WERI-Rb-1 (cell line): ENCODE results near the gene ECHDC3.
"Not testable (repeated sequence)": the region's sequence is repeated elsewhere in the genome, so short reads cannot be mapped to it uniquely, and the experiment has no call there.

Experiments
- DNase-seq: peaks from one replicate; pipeline ENCODE4 v3.0.0-alpha.2; 2020
- H3K27ac ChIP-seq: fragments of 250-450 bp; sonication (Bioruptor Pico); 2 replicates; pipeline ENCODE4 v1.5.1; 2020; ENCODE audit warnings: mild to moderate bottlenecking, moderate library complexity
- H3K27me3 ChIP-seq: fragments of 250-450 bp; sonication (Bioruptor Pico); 2 replicates; pipeline ENCODE4 v1.5.1; 2021; ENCODE audit warnings: mild to moderate bottlenecking, low read depth, moderate library complexity; ENCODE audit not compliant: insufficient read depth, severe bottlenecking
- H3K36me3 ChIP-seq: fragments of 250-450 bp; sonication (Bioruptor Pico); 2 replicates; pipeline ENCODE4 v1.5.1; 2020; ENCODE audit warnings: mild to moderate bottlenecking, moderate library complexity
- H3K4me3 ChIP-seq: 2 replicates; pipeline ENCODE4 v1.5.1; 2011; ENCODE audit warnings: low read depth, mild to moderate bottlenecking, control low read depth, low read length
- H3K9me3 ChIP-seq: fragments of 250-450 bp; sonication (Bioruptor Pico); 2 replicates; pipeline ENCODE4 v1.5.1; 2021; ENCODE audit warnings: mild to moderate bottlenecking, moderate library complexity; ENCODE audit not compliant: severe bottlenecking
- CTCF ChIP-seq: IDR thresholded peaks from 2 replicates; pipeline ENCODE4 v1.5.1; 2011; ENCODE audit warnings: low read depth, mild to moderate bottlenecking, control low read depth, inconsistent platforms, low read length

ECHDC3 gene

GRCh38 chr10:11729790-11730315, 12.3 kb upstream of the ECHDC3 start:
- Histone ChIP-seq H3K4me3 (no peak overlapping the region), H3K27me3 (no peaks in the 10 kb centered on the region), H3K9me3 (no peaks in the 10 kb centered on the region), H3K27ac (no peak overlapping the region), H3K36me3 (no peaks in the 10 kb centered on the region)
- TF ChIP-seq CTCF, result no peak
- no peak for DNase-seq

GRCh38 chr10:11730779-11731178, 11.4 kb upstream of the ECHDC3 start:
- H3K4me3 ChIP-seq, result no peak overlapping the region
- no peak for TF ChIP-seq CTCF
- no peaks in the 10 kb centered on the region for H3K27me3 ChIP-seq
- no peaks in the 10 kb centered on the region for H3K9me3 ChIP-seq
- H3K36me3 ChIP-seq, result no peaks in the 10 kb centered on the region
- H3K27ac ChIP-seq, result no peak overlapping the region
- DNase-seq, result no peak

GRCh38 chr10:11736767-11737166, 5.4 kb upstream of the ECHDC3 start:
- H3K4me3 ChIP-seq, H3K27ac ChIP-seq, H3K36me3 ChIP-seq, H3K27me3 ChIP-seq, H3K9me3 ChIP-seq, DNase-seq: not testable (repeated sequence)

GRCh38 chr10:11737258-11738032, 4.7 kb upstream of the ECHDC3 start:
- H3K9me3 ChIP-seq, H3K4me3 ChIP-seq, DNase-seq, H3K27me3 ChIP-seq, H3K36me3 ChIP-seq, H3K27ac ChIP-seq: not testable (repeated sequence)

GRCh38 chr10:11740907-11741306, 1.3 kb upstream of the ECHDC3 start:
- no peak for TF ChIP-seq CTCF
- no peak overlapping the region for H3K4me3 ChIP-seq

GRCh38 chr10:11741608-11742007, 574 bp upstream of the ECHDC3 start:
- no peak for DNase-seq
- no peak for TF ChIP-seq CTCF
- Histone ChIP-seq H3K36me3 (no peaks in the 10 kb centered on the region), H3K9me3 (no peaks in the 10 kb centered on the region), H3K27me3 (no peaks in the 10 kb centered on the region), H3K27ac (no peak overlapping the region), H3K4me3 (peak overlapping the region; percentile 41)

More at GRCh38 chr10:11740907-11741306, 1.3 kb upstream of the ECHDC3 start:
- DNase-seq, result no peak
- no peaks in the 10 kb centered on the region for H3K36me3 ChIP-seq
- no peak overlapping the region for H3K27ac ChIP-seq
- H3K9me3 ChIP-seq, result no peaks in the 10 kb centered on the region
- no peaks in the 10 kb centered on the region for H3K27me3 ChIP-seq
